ENCODE results near the gene BEND3. TPM values are rescaled to one million over a fixed set of nuclear protein-coding genes. Genes with fewer than 3 reads are reported as not detected.
"Not testable (repeated sequence)": the region's sequence is repeated elsewhere in the genome, so short reads cannot be mapped to it uniquely, and the experiment has no call there.

The BEND3 gene
- total RNA-seq, 1 experiment from 2014 or later, result 11.8 TPM

DNA sequence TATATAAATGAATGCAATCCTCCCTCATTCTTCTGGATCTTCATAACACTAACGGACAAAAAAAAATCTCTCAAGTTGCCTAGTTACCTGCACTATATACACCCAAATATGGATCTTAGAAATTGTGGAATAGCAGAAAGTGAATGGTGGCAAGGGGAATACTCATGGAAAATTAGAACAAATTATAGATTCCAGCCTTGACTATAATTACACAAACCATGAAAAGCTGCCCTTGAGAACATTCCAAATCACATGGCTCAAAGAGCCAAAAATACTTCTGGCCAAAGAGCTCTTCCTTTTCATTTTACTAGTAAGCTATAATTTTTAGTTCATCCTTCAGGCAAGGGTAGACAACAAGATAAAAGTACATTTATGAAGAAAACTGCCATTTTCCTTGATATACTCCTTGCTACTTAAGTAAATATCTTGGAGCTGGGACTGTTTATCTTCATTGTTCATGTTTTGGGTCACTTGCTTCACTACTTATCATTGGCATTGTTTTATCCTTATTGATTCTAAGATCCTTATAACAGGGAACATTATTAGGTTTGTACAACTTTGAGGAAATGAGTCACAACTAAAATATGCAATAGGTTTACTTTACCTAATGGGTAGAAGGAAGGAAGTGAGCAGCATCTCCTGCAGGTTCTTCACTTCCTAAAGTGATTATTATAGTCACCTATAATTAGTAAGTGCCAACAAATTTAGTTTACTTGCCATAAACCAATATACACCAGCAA is 93.7 kb downstream of the BEND3 start:
- H3K27ac Mint-ChIP-seq (ENCODE audit: unreplicated experiment), result no peak overlapping the region
- H3K27me3 Mint-ChIP-seq (ENCODE audit: unreplicated experiment), result no peaks in the 10 kb centered on the region
- H3K4me3 Mint-ChIP-seq (ENCODE audit: low read depth, unreplicated experiment), result no peak overlapping the region
- peaks cover 9% of the 10 kb centered on the region for H3K4me1 Mint-ChIP-seq (ENCODE audit: low read depth, unreplicated experiment)
- no peaks in the 10 kb centered on the region for H3K36me3 Mint-ChIP-seq (ENCODE audit: insufficient read depth, unreplicated experiment)
- CTCF ChIA-PET, result no interaction called here
- no peak for DNase-seq
- no peaks in the 10 kb centered on the region for H3K9me3 Mint-ChIP-seq (ENCODE audit: low read depth, unreplicated experiment)
- no TSS peak for BruUV-seq (replicated peaks)
- intact Hi-C loops (cut with micrococcal nuclease; ENCODE audit: unreplicated experiment), result no loop called here
- TF ChIP-seq, protein P1, sequence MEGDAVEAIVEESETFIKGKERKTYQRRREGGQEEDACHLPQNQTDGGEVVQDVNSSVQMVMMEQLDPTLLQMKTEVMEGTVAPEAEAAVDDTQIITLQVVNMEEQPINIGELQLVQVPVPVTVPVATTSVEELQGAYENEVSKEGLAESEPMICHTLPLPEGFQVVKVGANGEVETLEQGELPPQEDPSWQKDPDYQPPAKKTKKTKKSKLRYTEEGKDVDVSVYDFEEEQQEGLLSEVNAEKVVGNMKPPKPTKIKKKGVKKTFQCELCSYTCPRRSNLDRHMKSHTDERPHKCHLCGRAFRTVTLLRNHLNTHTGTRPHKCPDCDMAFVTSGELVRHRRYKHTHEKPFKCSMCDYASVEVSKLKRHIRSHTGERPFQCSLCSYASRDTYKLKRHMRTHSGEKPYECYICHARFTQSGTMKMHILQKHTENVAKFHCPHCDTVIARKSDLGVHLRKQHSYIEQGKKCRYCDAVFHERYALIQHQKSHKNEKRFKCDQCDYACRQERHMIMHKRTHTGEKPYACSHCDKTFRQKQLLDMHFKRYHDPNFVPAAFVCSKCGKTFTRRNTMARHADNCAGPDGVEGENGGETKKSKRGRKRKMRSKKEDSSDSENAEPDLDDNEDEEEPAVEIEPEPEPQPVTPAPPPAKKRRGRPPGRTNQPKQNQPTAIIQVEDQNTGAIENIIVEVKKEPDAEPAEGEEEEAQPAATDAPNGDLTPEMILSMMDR (IDR thresholded peaks at IDR 0.05; ENCODE audit: unreplicated experiment), result no peak

DNA sequence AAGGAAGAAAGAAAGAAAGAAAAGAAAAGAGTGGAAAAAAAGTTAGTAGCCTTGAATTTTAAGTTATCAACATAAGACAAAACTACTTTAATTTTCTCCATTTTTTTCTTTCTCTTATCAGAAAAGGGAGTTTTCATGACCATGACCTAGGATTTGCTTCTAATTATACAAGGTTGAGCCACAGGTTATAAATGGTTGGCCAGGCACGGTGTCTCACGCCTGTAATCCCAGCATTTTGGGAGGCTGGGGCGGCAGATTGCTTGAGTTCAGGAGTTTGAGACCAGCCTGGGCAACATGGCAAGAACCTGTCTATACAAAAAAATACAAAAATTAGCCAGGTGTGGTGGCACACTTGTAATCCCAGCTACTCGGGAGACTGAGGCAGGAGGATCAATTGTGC is 95.1 kb downstream of the BEND3 start:
- H3K27me3 Mint-ChIP-seq (ENCODE audit: unreplicated experiment), result no peaks in the 10 kb centered on the region
- no peaks in the 10 kb centered on the region for H3K9me3 Mint-ChIP-seq (ENCODE audit: low read depth, unreplicated experiment)
- H3K4me3 Mint-ChIP-seq (ENCODE audit: low read depth, unreplicated experiment), result no peak overlapping the region
- DNase-seq, result no peak
- H3K27ac Mint-ChIP-seq (ENCODE audit: unreplicated experiment), result no peak overlapping the region
- H3K36me3 Mint-ChIP-seq (ENCODE audit: insufficient read depth, unreplicated experiment), result no peaks in the 10 kb centered on the region
- H3K4me1 Mint-ChIP-seq (ENCODE audit: low read depth, unreplicated experiment), result peaks cover 9% of the 10 kb centered on the region
- CTCF ChIA-PET, result no interaction called here
- intact Hi-C loops (cut with micrococcal nuclease; ENCODE audit: unreplicated experiment), result no loop called here
- BruUV-seq (replicated peaks), result no TSS peak
- TF ChIP-seq, protein P1 (IDR thresholded peaks at IDR 0.05; ENCODE audit: unreplicated experiment), result no peak

DNA sequence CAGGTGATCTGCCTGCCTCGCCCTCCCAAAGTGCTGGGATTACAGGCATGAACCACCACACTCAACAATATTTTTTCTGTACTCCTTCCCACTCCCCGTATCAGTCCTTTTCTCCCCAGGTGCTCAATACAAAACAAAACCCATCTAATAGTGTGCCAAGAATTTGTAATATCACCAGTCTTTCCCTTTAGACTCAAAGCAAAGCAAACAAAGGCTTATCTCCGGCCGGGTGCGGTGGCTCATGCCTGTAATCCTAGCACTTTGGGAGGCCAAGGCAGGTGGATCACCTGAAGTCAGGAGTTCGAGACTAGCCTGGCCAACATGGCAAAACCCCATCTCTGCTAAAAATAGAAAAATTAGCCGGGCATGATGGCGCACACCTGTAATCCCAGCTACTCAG is 95.7 kb downstream of the BEND3 start:
- DNase-seq; CTCF ChIA-PET; intact Hi-C loops (cut with micrococcal nuclease; ENCODE audit: unreplicated experiment); BruUV-seq (replicated peaks); H3K36me3 Mint-ChIP-seq (ENCODE audit: insufficient read depth, unreplicated experiment); H3K27me3 Mint-ChIP-seq (ENCODE audit: unreplicated experiment); H3K4me3 Mint-ChIP-seq (ENCODE audit: low read depth, unreplicated experiment); H3K27ac Mint-ChIP-seq (ENCODE audit: unreplicated experiment); H3K9me3 Mint-ChIP-seq (ENCODE audit: low read depth, unreplicated experiment); H3K4me1 Mint-ChIP-seq (ENCODE audit: low read depth, unreplicated experiment): not testable (repeated sequence)

DNA sequence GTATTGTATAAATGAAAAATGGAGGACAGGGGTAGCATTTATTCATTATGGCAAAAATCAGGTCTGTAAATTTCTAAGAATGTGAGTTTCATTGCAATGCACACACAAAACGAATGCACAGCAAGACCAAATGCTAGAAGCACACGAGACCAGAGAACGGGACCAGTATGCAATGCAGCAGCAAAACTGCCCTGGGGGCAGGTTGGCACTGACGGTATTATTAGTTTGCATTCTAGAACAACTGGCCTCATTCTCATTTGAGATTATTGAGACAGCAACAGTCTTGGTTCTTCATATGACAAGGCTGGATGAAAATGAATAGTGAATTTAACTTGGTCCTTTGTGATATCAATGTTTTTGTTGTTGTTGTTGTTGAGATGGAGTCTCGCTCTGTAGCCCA is 96.3 kb downstream of the BEND3 start:
- no TSS peak for BruUV-seq (replicated peaks)
- TF ChIP-seq, protein P1 (IDR thresholded peaks at IDR 0.05; ENCODE audit: unreplicated experiment), result no peak

More for the DNA sequence above, 96.3 kb downstream of the BEND3 start:
- intact Hi-C loops (cut with micrococcal nuclease; ENCODE audit: unreplicated experiment), result no loop called here
- CTCF ChIA-PET, result no interaction called here
- Mint-ChIP-seq H3K4me1 (ENCODE audit: low read depth, unreplicated experiment) (peaks cover 9% of the 10 kb centered on the region), H3K9me3 (ENCODE audit: low read depth, unreplicated experiment) (no peaks in the 10 kb centered on the region), H3K27me3 (ENCODE audit: unreplicated experiment) (no peaks in the 10 kb centered on the region), H3K27ac (ENCODE audit: unreplicated experiment) (no peak overlapping the region), H3K4me3 (ENCODE audit: low read depth, unreplicated experiment) (no peak overlapping the region), H3K36me3 (ENCODE audit: insufficient read depth, unreplicated experiment) (no peaks in the 10 kb centered on the region)
- no peak for DNase-seq

Other genes with a start within 250 kb of the BEND3 start
- 1,415 and 1,595 TPM in 2 replicates for gene CD24, start 140.8 kb downstream of the BEND3 start, total RNA-seq (2022)
- 19.1 and 24.2 TPM in 2 replicates for gene MTRES1, start 87.3 kb downstream of the BEND3 start, total RNA-seq (2022)